OCI-LY7 (cell line): ENCODE data around the gene ANKS1B. TPM values are rescaled to one million over a fixed set of nuclear protein-coding genes. Genes with fewer than 3 reads are reported as not detected.

Experiments
- BruUV-seq: library from RNA; stranded (reverse); fragments of 400-500 nt; replicated peaks from 2 replicates; lab custom pipeline; 2021; lab: Mats Ljungman, UMichigan
- CTCF ChIA-PET: fragments of 300-600 bp; sonication (Branson Sonifier 250); formaldehyde crosslinking; loops from one replicate; lab custom pipeline; 2022; ENCODE audit warnings: antibody characterized with exemption; ENCODE audit not compliant: unreplicated experiment; lab: Charles Lee
- POLR2A ChIA-PET: fragments of 300-600 bp; sonication (Branson Sonifier 250); formaldehyde crosslinking; loops from one replicate; lab custom pipeline; 2022; ENCODE audit warnings: antibody characterized with exemption; lab: Charles Lee
- DNase-seq: peaks from one replicate; pipeline ENCODE4 v3.0.0-alpha.2; 2015; ENCODE audit warnings: low spot score
- H2AFZ ChIP-seq: fragments of 200-600 bp; sonication (generic), shearing (Covaris generic); 2 replicates; pipeline ENCODE4 v1.6.1; 2014; ENCODE audit warnings: mild to moderate bottlenecking, antibody characterized with exemption, low read length, moderate library complexity
- H3K27ac ChIP-seq: fragments of 200-600 bp; sonication (generic); 2 replicates; pipeline ENCODE4 v1.5.1; 2014; ENCODE audit warnings: mixed run types, low read depth, mild to moderate bottlenecking, moderate library complexity, low read length, inconsistent platforms; ENCODE audit not compliant: poor library complexity, severe bottlenecking
- H3K36me3 ChIP-seq: fragments of 200-600 bp; sonication (generic); 2 replicates; pipeline ENCODE4 v1.6.1; 2014; ENCODE audit warnings: mild to moderate bottlenecking, antibody characterized with exemption, low read length, moderate library complexity, mixed read lengths; ENCODE audit not compliant: insufficient read depth
- H3K4me1 ChIP-seq: fragments of 200-600 bp; sonication (generic); 2 replicates; pipeline ENCODE4 v1.5.1; 2014; ENCODE audit warnings: mild to moderate bottlenecking, low read length; ENCODE audit not compliant: insufficient read depth, poor library complexity, severe bottlenecking
- H3K4me2 ChIP-seq: fragments of 200-600 bp; sonication (generic); 2 replicates; pipeline ENCODE4 v1.6.1; 2014; ENCODE audit warnings: mild to moderate bottlenecking, low read length
- H3K4me3 ChIP-seq: fragments of 200-600 bp; sonication (generic); 2 replicates; pipeline ENCODE4 v1.5.1; 2014; ENCODE audit warnings: mild to moderate bottlenecking, low read depth, low read length; ENCODE audit not compliant: poor library complexity, severe bottlenecking
- H3K79me2 ChIP-seq: fragments of 200-600 bp; sonication (generic); 2 replicates; pipeline ENCODE4 v1.6.1; 2016; ENCODE audit warnings: low read depth, mild to moderate bottlenecking, low read length, moderate library complexity, mixed read lengths; ENCODE audit not compliant: insufficient read depth
- H3K9me2 ChIP-seq: fragments of 200-600 bp; sonication (generic); 2 replicates; pipeline ENCODE4 v1.6.1; 2016; ENCODE audit warnings: mild to moderate bottlenecking, low read length, mixed read lengths; ENCODE audit not compliant: insufficient read depth
- H3K9me3 ChIP-seq: fragments of 200-600 bp; sonication (generic); 2 replicates; pipeline ENCODE4 v1.6.1; 2014; ENCODE audit warnings: mild to moderate bottlenecking, mixed run types, low read length, mixed read lengths
- H4K20me1 ChIP-seq: fragments of 200-600 bp; sonication (generic); 2 replicates; pipeline ENCODE4 v1.6.1; 2014; ENCODE audit warnings: mild to moderate bottlenecking, antibody characterized with exemption, low read length, moderate library complexity, mixed read lengths; ENCODE audit not compliant: insufficient read depth
- CTCF ChIP-seq: fragments of 200-600 bp; sonication (generic); conservative IDR thresholded peaks from 2 replicates; pipeline ENCODE4 v1.5.1; 2014; ENCODE audit warnings: mild to moderate bottlenecking, antibody characterized with exemption, low read length, moderate library complexity, mixed read lengths
- EZH2phosphoT487 ChIP-seq: fragments of 200-600 bp; sonication (generic); IDR thresholded peaks from 2 replicates; pipeline ENCODE4 v1.6.1; 2018; ENCODE audit warnings: low read depth, borderline replicate concordance, mild to moderate bottlenecking, mixed run types, antibody characterized with exemption, low read length, moderate library complexity, mixed read lengths
- intact Hi-C: fragments of 100-400 bp; cut with micrococcal nuclease; formaldehyde crosslinking; loops from one replicate; pipeline ENCODE4 v1.10.0; 2022; ENCODE audit not compliant: unreplicated experiment
- total RNA-seq, 2 experiments: library from RNA; depleted of rRNA in 1 of 2; stranded (reverse); fragments of >200 nt in 1 of 2; shearing (Covaris generic) in 1 of 2; gene quantifications; 2 replicates each; pipeline ENCODE4 v1.2.3, GENCODE V29; 2014 to 2022

ANKS1B gene
- total RNA-seq, 2 experiments from 2014 or later: 2.9 to 6.0 TPM

GRCh38 chr12:99146730-99147129 is 838.0 kb downstream of the ANKS1B start:
- peaks cover 22% of the 10 kb centered on the region for H3K9me3 ChIP-seq
- no peak overlapping the region for H3K4me3 ChIP-seq
- BruUV-seq: no TSS peak
- H3K79me2 ChIP-seq: no peaks in the 10 kb centered on the region
- no peak overlapping the region for H3K27ac ChIP-seq
- H2AFZ ChIP-seq: peak overlapping the region; percentile 6; the same call in 1 of the 2 replicates
- no peaks in the 10 kb centered on the region for H4K20me1 ChIP-seq
- no peaks in the 10 kb centered on the region; the same call in 1 of the 2 replicates for H3K36me3 ChIP-seq
- TF ChIP-seq EZH2phosphoT487 (no peak), CTCF (no peak)
- intact Hi-C loops: no loop called here
- no peaks in the 10 kb centered on the region for H3K9me2 ChIP-seq
- no peak overlapping the region for H3K4me2 ChIP-seq
- no peak for DNase-seq
- ChIA-PET CTCF (no interaction called here), POLR2A (interaction anchor here (1.3 kb wide), 1 partner anchor 8 kb away, joined by 3 read pairs; no protein-coding TSS in a partner anchor)
- peaks cover 9% of the 10 kb centered on the region for H3K4me1 ChIP-seq

- CTCF ChIA-PET: no interaction called here
- no peaks in the 10 kb centered on the region for H3K79me2 ChIP-seq
- H3K9me3 ChIP-seq: peaks cover 22% of the 10 kb centered on the region
- H3K27ac ChIP-seq: no peak overlapping the region
- H3K9me2 ChIP-seq: no peaks in the 10 kb centered on the region
- TF ChIP-seq EZH2phosphoT487 (no peak), CTCF (no peak)
- peaks cover 9% of the 10 kb centered on the region for H3K4me1 ChIP-seq
- no peaks in the 10 kb centered on the region for H4K20me1 ChIP-seq
- no peak overlapping the region for H3K4me2 ChIP-seq
- intact Hi-C loops: no loop called here
- H2AFZ ChIP-seq: no peak overlapping the region
- no peak for DNase-seq
- no peak overlapping the region for H3K4me3 ChIP-seq
- H3K36me3 ChIP-seq: no peaks in the 10 kb centered on the region; the same call in 1 of the 2 replicates
- BruUV-seq: no TSS peak
- POLR2A ChIA-PET: interaction anchor here (1.5 kb wide), 1 partner anchor 103 kb away, joined by 4 read pairs; no protein-coding TSS in a partner anchor
Measured at GRCh38 chr12:99146185-99146584, 838.6 kb downstream of the ANKS1B start.

- Histone ChIP-seq H3K36me3 (no peaks in the 10 kb centered on the region; the same call in 1 of the 2 replicates), H3K27ac (no peak overlapping the region), H4K20me1 (no peaks in the 10 kb centered on the region), H3K4me1 (peaks cover 9% of the 10 kb centered on the region), H2AFZ (no peak overlapping the region), H3K9me2 (no peaks in the 10 kb centered on the region), H3K9me3 (peaks cover 22% of the 10 kb centered on the region), H3K4me3 (no peak overlapping the region), H3K79me2 (no peaks in the 10 kb centered on the region), H3K4me2 (no peak overlapping the region)
- no peak for TF ChIP-seq EZH2phosphoT487
- TF ChIP-seq CTCF: no peak
- DNase-seq: no peak
- ChIA-PET POLR2A (interaction anchor here (0.9 to 1.4 kb wide), 2 partner anchors 16 to 46 kb away, joined by 3 read pairs; no protein-coding TSS in a partner anchor), CTCF (no interaction called here)
- intact Hi-C loops: no loop called here
- no TSS peak for BruUV-seq
Measured at GRCh38 chr12:99142651-99143050, 842.1 kb downstream of the ANKS1B start.
